ES-I3 (cell line): ENCODE measurements around the gene LRIG1.

Experiments
- H3K36me3 ChIP-seq: 2 replicates; pipeline ENCODE4 v1.6.1; 2013; ENCODE audit warnings: mild to moderate bottlenecking, low read length, control low read depth, moderate library complexity; ENCODE audit not compliant: insufficient read depth
- H3K4me1 ChIP-seq: 2 replicates; pipeline ENCODE4 v1.6.1; 2013; ENCODE audit warnings: mild to moderate bottlenecking, control low read depth, low read length; ENCODE audit not compliant: insufficient read depth
- H3K9ac ChIP-seq: 2 replicates; pipeline ENCODE4 v1.6.1; 2013; ENCODE audit warnings: low read depth, mild to moderate bottlenecking, low read length, moderate library complexity
- H3K9me3 ChIP-seq: 2 replicates; pipeline ENCODE4 v1.6.1; 2013; ENCODE audit warnings: mild to moderate bottlenecking, low read length, moderate library complexity; ENCODE audit not compliant: control insufficient read depth, insufficient read depth

LRIG1 gene

GRCh38 chr3:66441129-66441528 lies 59.7 kb downstream of the LRIG1 start:
- Histone ChIP-seq H3K9ac (peak overlapping the region; percentile 19; the same call in 1 of the 2 replicates), H3K36me3 (no peaks in the 10 kb centered on the region; the same call in 1 of the 2 replicates), H3K9me3 (no peaks in the 10 kb centered on the region), H3K4me1 (peaks cover 44% of the 10 kb centered on the region)

GRCh38 chr3:66439666-66440344 lies 61.0 kb downstream of the LRIG1 start:
- Histone ChIP-seq H3K36me3 (no peaks in the 10 kb centered on the region; the same call in 1 of the 2 replicates), H3K4me1 (peaks cover 44% of the 10 kb centered on the region), H3K9ac (no peak overlapping the region), H3K9me3 (no peaks in the 10 kb centered on the region)

DNA sequence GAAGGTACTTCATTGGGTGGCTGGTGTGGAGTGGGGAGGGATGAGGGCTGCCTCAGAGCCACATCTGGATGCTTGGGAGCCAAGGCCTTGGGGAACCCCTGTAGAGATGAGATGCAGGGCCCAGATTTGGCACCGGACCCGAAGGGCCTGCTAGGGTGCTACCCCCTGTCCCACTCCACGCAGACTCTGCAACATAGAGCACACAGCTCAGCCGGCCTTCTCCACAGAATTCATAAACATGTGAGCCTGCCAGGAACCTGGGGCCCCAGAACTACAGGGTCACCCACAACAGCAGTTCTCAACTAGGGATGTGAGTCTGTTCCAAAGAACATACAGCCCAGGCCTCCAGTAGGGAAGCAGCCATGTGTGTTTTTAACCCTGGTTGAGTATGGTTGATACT lies 62.8 kb downstream of the LRIG1 start:
- no peak overlapping the region for H3K9ac ChIP-seq
- no peaks in the 10 kb centered on the region; the same call in 1 of the 2 replicates for H3K36me3 ChIP-seq
- peaks cover 42% of the 10 kb centered on the region for H3K4me1 ChIP-seq
- H3K9me3 ChIP-seq, result no peaks in the 10 kb centered on the region

DNA sequence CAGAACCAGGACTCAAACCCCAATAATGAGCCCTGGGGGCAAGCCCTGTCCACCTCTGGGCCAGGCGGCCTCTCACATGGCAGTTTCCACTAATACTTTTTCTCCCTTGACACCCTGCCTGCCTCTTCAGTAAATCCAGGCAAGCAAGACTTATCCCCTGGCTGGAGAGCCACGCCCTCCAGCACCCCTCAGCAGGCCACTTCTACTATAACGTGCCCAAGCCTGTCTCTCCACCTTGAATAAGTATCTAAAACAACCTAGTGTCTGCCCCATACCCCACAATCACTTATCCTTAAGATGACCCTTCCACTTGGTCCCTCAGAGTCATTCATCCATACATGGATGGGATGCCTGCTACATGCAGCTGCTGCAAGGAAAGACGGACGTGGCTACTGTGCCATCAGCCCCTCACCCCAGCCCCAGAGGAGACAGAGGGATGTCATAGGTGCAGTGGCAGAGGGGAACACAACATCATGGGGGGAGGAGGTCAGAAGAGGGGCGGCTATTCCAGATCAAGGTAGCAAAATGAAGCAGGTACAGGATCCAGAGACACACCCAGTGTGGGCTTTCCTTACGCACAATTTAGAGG lies 63.4 kb downstream of the LRIG1 start:
- Histone ChIP-seq H3K9ac (no peak overlapping the region), H3K4me1 (peaks cover 38% of the 10 kb centered on the region), H3K36me3 (no peaks in the 10 kb centered on the region; the same call in 1 of the 2 replicates), H3K9me3 (no peaks in the 10 kb centered on the region)

DNA sequence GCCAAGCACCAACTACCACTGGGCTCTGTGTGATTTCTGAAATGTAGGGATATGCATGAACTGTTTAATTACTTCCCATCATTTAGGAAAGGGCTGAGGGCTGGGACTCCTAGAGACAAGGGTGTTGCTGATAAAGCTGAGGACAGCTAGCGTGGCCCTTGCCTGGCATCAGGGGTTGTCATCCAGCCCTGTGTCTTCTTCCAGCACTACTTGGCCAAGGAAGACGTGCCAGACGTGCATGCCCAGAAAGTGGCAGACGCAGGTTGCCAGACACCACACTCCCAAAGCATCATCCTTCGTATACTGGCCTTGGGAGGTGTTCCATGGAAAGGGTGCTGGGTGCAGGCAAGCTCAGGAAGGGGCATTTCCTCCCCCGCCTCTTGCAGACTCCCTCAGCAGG lies 64.8 kb downstream of the LRIG1 start:
- peaks cover 27% of the 10 kb centered on the region for H3K4me1 ChIP-seq
- H3K9me3 ChIP-seq, result no peaks in the 10 kb centered on the region
- no peaks in the 10 kb centered on the region; the same call in 1 of the 2 replicates for H3K36me3 ChIP-seq
- no peak overlapping the region for H3K9ac ChIP-seq

DNA sequence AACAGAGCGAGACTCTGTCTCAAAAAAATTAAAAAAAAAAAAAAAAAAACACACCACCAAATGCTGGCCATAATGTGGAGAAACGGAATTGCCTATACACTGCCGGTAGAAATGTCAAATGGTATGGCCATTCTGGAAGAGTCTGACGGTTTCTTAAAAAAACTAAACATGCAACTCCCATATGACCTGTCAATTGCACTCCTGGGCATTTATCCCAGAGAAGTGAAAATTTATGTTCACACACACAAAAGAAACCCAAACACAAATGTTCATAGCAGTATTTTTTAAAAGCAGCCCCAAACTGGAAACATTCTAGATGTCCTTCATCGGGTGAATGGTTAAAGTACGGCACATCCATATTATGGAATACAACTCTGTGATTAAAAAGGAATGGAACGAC lies 66.1 kb downstream of the LRIG1 start:
- Histone ChIP-seq H3K36me3 (no peaks in the 10 kb centered on the region; the same call in 1 of the 2 replicates), H3K9me3 (no peaks in the 10 kb centered on the region), H3K9ac (no peak overlapping the region), H3K4me1 (peaks cover 22% of the 10 kb centered on the region)

- Histone ChIP-seq H3K9me3 (no peaks in the 10 kb centered on the region), H3K9ac (no peak overlapping the region), H3K36me3 (no peaks in the 10 kb centered on the region; the same call in 1 of the 2 replicates), H3K4me1 (peaks cover 33% of the 10 kb centered on the region)
Observed at GRCh38 chr3:66433522-66433782, 67.4 kb downstream of the LRIG1 start.

GRCh38 chr3:66432767-66433521 lies 67.9 kb downstream of the LRIG1 start:
- no peaks in the 10 kb centered on the region for H3K9me3 ChIP-seq
- H3K36me3 ChIP-seq, result no peaks in the 10 kb centered on the region; the same call in 1 of the 2 replicates
- H3K9ac ChIP-seq, result no peak overlapping the region
- peaks cover 33% of the 10 kb centered on the region for H3K4me1 ChIP-seq

GRCh38 chr3:66432041-66432766 lies 68.6 kb downstream of the LRIG1 start:
- Histone ChIP-seq H3K36me3 (no peaks in the 10 kb centered on the region; the same call in 1 of the 2 replicates), H3K9me3 (no peaks in the 10 kb centered on the region), H3K9ac (no peak overlapping the region), H3K4me1 (peaks cover 29% of the 10 kb centered on the region)

DNA sequence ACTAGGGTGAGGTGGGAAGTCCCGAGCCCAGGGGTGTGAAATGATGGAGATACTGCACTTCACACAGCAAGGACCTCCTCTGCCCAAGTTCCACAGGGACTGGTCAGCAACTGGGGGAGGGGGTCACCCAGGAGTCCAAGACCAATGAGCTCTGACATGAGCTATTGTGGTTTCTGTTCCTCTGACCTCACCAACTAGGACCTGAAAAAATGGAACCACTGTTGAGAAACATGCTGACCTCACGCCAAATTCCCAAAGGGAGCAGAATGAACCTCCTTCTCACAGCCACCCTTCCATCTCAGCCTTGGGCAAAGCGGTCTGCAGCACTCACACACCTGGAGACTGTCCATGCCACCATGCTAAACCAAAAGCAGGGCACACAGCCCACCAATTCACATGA lies 69.3 kb downstream of the LRIG1 start:
- no peaks in the 10 kb centered on the region for H3K9me3 ChIP-seq
- no peaks in the 10 kb centered on the region; the same call in 1 of the 2 replicates for H3K36me3 ChIP-seq
- H3K4me1 ChIP-seq, result peaks cover 25% of the 10 kb centered on the region
- H3K9ac ChIP-seq, result no peak overlapping the region

DNA sequence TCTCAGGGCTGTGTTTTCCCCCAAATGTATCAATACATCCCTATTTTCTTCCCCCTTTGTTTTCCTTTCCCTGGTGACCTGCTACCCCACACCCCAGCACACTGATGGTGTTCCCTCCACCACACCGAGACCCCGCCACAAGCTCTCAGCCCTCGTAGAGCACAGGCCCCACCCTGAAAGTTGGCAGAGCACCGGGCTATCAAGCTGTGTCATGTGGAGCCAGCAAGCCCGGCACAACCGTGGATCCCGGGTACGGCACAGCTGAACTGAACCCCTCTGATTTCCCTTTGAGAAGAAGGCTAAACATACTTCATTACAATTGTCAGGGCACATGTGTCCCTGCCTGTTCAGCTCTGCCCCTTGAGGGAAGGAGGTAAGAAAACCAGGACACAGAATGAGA lies 69.9 kb downstream of the LRIG1 start:
- Histone ChIP-seq H3K36me3 (no peaks in the 10 kb centered on the region; the same call in 1 of the 2 replicates), H3K4me1 (peaks cover 25% of the 10 kb centered on the region), H3K9me3 (no peaks in the 10 kb centered on the region), H3K9ac (no peak overlapping the region)

DNA sequence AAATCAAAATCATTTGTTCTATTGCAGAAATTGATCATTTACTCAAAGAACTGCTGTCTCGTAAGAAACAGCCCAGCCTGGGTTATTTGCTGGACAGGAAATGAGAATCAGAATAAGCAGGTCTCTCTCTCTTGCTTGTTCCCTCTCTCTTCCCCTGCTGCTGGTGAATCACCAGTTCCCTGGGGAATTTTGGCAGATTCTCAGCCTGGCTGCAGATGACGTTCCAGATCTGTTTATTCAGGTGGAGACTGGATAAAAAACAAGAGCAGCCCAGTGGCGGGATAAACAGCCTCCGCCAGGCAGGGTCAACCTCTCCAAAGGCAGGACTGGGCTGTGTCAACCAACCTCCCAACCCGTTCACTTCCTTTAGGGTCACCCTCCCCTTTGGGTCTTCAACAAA lies 72.1 kb downstream of the LRIG1 start:
- Histone ChIP-seq H3K36me3 (no peaks in the 10 kb centered on the region), H3K9me3 (no peaks in the 10 kb centered on the region; the same call in 1 of the 2 replicates), H3K4me1 (peaks cover 25% of the 10 kb centered on the region), H3K9ac (no peak overlapping the region)

DNA sequence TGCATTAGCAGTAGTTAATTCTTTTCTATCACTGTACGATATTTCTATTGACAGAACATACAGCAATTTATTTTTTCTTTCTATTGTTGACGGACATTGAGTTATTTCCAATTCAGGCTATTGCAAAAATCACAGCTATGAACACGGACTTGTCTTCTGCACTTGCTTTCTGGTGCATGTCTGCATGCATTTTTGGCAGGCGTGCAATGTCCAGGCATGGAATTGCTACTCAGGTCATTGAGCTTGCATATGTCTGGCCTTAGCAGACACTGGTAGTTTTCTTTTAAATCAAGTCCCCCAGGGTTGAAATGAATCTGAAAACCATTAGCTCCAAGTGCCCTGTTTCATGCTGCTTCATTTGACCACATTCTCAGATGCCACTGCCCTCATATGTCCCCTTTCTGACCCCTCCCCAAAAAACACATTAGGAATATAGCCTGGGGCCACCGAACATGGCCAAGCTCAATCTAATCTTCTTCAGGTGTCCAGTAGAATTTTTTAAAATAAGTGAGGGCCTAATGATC lies 72.8 kb downstream of the LRIG1 start:
- no peaks in the 10 kb centered on the region for H3K36me3 ChIP-seq
- peaks cover 19% of the 10 kb centered on the region; the same call in 1 of the 2 replicates for H3K4me1 ChIP-seq
- H3K9ac ChIP-seq, result no peak overlapping the region
- H3K9me3 ChIP-seq, result no peaks in the 10 kb centered on the region; the same call in none of the 2 replicates

DNA sequence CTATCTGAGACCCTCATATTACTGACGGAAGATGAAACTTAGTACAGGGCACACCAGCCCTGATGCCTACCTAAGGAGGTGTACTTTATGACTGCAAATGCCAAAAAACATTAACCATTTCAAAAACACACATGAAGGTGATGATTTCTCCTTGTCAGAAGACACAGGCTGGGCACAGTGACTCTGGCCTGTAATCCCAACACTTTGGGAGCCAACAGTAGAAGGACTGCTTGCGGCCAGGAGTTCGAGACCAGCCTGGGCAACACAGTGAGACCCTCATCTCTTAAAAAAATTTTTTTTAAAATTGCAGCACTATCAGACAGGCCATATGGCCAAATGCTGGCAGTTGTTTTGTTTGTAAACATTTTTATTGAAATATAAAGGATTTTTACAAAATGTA lies 73.5 kb downstream of the LRIG1 start:
- no peak overlapping the region for H3K9ac ChIP-seq
- H3K9me3 ChIP-seq, result peaks cover 3% of the 10 kb centered on the region
- H3K36me3 ChIP-seq, result no peaks in the 10 kb centered on the region
- peaks cover 19% of the 10 kb centered on the region; the same call in 1 of the 2 replicates for H3K4me1 ChIP-seq
